ENCODE results near the gene PARVG.

The PARVG gene, protein sequence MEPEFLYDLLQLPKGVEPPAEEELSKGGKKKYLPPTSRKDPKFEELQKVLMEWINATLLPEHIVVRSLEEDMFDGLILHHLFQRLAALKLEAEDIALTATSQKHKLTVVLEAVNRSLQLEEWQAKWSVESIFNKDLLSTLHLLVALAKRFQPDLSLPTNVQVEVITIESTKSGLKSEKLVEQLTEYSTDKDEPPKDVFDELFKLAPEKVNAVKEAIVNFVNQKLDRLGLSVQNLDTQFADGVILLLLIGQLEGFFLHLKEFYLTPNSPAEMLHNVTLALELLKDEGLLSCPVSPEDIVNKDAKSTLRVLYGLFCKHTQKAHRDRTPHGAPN

DNA sequence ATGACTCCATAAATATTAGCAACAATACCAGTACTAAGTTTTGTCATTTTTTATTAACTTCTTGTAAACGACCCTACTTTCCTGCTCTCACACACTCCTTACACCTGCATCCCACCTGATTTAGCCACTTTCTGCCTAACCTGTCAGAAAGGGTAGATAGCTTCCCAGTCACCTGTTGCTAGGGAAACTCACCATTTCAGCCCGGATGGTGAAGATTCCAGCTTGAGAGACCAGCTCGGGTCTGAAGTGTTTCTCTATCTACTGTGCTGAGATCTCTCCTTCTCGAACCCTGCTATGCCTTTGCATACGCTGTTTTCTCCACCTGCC lies at the start of gene PARVG:
PARVG (plus strand) TSS at position 220 of the 327 bp plus-strand sequence. CDS start 2,405 bp downstream, outside the sequence.
- DNase-seq: no peak

DNA sequence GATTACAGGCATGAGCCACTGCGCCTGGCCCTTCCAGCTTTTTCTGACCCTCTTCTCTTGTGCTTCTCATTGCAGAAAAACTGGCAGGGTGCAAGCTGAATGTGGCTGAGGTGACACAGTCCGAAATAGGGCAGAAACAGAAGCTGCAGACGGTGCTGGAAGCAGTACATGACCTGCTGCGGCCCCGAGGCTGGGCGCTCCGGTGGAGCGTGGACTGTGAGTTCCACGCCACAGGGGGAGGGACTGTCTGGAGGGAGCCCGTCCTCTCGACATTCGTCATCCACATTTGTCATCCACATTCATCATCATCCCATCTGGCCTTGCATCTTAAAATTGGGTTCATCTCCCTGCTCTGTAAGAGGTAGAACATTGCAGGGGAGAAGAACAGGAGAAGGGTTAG lies 49.3 kb upstream of the PARVG start:
- DNase-seq: no peak

DNA sequence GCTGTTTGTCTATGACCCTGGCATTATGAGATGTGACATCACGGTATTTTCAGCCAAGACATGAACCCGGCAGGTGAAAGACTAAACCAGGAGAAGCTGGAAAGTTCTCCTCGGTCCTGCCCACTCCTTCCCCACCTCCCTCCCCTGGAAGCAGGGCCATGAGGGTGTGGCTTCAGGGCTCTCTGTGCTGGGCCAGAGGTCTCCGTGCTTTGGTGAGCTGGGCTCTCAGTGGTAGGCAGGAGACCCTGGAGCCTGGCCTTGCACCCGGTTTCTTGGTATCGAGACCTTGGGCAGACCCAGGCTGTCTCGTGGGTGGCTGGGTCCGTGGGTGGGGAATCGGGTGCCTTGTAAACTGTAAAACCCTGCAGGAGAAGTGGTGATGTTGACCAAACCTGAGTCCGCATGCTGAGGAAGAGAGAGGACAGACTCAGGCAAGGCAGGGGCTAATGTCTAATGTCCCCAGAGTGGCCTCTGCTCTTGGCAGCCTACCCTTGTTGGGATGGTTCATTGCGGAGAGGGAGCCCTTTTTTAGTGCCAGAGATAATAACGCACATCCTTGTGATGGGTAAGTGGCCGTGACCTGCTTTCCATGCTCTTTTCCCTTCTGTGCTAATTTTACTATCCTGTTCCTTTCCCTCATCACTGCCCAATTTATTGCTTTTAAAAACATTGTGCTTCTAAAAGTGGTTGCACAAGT lies 48.6 kb upstream of the PARVG start:
- no peak for DNase-seq

DNA sequence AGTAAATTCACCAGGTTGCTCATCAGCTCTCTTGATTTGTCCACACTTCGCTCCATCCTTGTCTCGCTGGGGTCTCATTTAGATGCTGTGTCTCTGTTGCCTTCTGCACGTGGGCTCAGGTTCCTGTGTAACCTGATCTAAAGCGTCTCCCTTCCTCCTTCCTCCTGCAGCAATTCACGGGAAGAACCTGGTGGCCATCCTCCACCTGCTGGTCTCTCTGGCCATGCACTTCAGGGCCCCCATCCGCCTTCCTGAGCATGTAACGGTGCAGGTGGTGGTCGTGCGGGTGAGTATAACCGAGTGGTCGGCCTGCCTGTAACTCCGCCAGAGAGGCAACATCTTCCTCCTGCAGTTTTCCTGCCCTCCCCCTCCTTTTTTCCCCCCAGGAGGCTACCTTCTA lies 48.0 kb upstream of the PARVG start:
- no peak for DNase-seq

DNA sequence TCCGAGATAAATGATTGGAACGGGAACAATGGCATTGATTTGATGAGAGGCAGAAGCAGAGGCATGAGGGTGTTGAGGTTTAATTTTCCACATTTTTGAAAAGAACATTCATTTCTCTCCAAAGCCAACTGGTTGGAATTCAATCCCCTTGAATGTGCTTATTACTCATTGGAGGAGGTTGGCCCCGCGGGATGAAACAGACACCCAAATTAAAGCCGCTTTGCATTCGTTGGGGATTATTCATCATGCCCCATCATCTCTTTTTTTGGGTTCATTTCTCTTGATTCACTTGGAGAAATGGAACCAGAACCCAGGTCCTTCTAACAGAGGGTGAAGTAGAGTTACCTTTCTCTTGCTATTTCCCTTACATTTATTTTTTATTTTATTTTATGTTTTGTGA lies 47.6 kb upstream of the PARVG start:
- no peak for DNase-seq

DNA sequence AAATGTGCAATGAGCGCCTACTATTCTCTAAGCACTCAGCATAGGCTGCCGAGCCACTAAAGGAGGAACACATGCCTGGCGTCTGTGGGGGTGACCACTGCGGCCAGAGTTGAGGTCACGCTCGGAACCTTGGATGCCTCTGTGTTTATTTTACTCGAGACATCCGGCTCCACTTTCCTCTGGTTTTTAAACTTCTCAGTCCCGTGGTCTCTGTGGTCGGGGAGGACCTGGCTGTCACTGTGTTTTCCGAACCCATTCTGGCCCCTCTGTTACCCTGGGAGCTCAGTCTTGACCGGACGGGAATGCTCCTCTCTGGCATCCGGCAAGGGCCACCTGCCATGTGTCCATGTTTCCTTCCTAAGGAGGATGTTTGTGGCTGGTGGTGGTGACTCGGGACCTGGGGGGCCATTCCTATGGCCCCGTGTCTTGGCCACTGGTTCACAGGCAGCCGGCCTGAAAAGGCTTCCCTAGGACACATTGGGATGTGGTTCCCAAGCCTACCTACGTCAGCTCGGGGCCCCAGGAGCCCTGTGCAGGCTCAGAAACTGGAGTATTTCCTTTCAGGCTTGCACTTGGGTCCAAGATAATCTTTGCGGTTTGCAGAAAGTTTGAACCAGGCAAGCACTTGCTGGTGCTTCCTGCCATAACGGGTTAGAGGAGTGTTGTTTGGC lies 46.7 kb upstream of the PARVG start:
- no peak for DNase-seq

DNA sequence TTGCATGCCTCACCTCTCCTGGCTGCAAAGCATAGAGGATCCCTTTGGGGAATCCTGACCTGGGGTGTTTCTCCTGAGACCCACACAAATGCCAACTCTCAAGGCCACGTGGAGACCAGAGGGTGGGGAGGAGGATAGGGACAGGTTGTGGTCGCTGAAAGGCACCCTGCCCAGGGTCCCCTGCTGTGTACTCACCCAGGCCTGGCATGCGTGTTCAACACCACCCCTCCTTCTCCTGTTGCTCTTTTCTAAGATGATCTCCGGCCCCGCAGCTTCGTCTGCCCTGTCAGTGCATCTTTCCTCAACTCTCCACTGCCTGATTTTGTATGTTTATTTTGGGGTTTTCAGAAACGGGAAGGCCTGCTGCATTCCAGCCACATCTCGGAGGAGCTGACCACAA lies 44.6 kb upstream of the PARVG start:
- no peak for DNase-seq

DNA sequence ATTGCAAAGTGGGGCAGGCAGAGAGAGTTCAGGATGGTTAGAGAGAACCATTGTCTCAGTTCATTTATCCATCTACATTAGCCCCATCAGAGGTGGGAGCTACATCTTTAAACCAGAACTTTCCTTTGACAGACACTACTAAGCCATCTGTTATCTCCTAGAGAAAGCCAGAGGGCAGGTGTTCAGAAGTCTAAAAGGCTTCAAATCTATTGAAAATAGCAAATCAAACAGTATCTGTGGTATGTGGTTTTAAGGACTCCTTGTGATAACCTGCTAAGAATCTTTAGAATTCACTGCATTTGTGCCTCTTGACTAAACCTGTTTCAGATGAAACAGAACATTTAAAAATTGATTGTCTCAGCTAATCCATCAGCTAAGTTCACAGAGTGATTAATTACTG lies 43.9 kb upstream of the PARVG start:
- no peak for DNase-seq

DNA sequence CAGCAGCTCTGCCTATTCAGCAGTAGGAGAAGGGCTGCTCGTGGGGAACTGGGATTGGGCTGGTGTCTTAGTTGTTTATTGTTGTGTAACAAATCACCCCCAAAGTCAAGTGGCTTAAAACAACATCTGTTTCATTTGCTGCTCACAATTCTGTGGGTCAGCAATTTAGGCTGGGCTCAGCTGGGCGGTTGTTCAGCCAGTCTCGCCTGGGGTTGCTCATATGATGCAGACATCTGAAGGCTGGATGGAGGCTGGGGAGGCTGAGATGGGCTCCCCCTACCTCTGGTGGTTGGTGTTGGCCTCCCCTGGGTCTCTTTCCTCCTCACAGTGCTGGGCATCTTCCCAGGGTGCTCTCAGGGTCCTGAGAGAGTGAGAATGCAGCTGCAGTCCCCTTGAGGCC lies 43.3 kb upstream of the PARVG start:
- DNase-seq: no peak

DNA sequence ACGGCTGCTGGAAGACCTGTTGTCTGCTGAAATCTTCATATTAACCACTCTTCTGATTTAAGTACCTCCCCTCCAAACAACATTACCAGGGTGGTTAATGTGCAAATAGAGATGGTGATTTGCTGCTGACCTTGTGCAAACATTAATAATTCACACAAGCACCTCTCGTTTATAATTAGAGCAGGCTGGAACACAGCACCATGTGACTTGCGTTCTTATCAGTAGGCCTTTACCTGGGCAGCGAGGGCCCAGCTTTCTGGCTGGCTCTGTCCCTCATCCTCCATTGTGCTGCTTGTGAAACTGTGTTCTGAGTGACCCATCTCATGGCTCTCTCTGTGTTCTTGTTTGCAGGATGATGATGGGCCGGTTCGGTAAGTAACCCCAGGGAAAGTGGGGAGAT lies 41.0 kb upstream of the PARVG start:
- DNase-seq: no peak

DNA sequence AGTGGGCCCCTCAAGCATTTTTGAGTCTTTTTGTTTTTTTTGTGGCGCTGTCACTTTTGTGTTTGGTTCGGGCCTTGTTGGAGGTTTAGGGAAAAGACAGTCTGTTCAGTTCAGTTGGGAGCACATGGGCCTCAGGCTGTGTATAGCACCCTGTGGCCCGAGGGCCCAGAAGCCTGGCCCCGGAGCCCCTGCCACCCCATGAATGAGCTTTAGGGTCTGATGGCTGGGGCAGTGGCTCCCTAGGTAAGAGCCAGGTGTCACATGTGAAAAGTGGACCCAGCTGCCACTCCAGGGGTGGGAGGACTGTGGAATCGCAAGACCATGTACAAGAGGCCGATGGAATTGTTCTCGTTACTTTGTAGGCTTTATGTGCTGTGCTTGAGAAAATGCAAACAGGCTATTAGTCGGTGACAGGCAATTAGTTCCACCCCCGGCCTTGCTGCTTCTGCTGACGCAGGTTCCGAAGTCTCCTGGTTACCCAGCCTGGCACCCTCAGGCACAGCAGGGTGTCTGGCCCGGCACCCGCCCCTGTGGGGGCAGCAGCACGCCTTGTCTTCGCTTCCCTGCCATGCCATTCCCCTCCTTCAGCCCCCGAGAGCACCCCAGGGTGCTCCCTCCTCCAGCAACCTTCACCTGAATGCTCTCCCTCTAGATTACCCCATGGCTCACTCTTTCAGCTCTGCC lies 38.2 kb upstream of the PARVG start:
- no peak for DNase-seq

DNA sequence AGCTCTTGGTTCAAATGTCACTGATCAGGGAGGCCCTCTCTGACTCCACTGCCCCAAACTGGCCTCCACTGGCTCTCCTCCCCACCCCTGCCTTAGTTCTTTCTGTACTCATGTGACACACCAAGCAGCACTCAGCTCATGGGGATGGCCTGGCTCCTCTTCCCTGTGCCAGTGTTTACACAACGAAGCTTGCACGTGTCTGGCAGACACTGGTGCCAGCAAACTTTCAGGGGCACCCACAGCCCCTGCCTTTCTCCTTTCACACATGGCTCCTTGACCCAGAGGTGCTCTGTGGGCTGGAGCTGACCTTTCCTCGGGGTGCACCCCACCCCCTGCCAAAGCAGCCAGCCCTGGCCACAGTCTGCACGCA lies 37.6 kb upstream of the PARVG start:
- no peak for DNase-seq

DNA sequence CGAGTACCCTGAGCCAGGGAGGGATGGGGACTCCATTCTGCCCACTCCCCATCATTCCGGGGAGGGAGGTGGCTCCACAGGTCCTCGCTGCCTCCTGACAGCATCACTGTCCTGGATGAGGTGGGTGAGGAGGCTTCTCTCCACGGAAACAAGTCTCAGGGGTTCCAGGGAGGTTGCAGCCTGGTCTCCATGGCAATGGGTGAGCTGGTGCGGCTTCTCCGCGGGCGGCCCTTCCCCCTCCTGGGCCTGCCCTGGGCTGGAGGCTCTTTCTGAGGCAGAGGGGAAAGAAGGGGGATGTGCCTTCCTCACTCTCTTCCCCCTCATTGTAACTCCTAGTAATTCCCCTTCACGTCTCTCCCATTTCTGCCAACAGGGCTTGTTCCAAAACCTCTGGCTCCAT lies 37.1 kb upstream of the PARVG start:
- DNase-seq: no peak

DNA sequence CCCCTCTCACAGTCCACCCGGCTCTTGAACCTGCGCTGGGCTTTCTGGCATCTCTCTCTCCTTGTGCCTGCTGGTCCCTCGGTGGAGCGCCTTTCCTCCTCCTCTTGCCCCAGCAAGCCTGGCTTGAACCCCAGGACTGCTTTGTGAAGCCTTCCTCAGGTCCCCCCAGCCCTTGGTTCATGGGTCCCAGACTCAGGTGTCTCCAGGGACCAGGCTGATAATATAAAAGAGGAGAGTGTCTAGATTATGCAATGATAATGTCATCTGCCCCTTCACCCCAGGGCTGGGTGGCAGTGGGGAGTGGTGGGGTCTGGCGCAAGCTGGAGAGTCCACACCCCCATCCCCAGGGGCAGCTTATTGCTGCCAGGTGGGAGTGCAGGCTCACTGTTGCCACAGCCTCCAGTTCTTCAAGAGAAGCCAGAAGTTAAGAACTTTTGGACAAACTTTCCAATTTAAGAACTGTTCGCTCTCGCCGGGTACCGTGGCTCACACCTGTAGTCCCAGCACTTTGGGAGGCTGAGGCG lies 36.6 kb upstream of the PARVG start:
- DNase-seq: no peak

DNA sequence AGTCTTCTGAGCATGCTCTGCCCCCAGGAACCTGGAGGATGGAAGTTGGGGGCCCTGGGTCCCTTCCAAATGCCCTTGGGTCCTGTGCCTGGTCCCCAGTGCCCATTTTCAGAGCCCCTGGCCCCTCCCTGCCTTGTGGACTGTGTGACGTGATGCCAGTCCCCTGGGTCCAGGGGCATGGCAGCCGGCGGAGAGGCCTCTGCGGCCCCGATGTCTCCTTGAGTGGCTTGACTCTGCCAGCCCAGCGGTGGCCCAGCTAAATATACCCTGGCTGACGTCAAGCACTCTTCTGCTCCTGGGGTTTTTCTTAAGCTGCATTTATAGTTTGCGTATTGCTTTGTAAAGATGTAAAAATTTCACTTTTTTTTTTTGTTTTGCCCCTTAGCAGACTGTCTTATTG lies 35.2 kb upstream of the PARVG start:
- DNase-seq: no peak

DNA sequence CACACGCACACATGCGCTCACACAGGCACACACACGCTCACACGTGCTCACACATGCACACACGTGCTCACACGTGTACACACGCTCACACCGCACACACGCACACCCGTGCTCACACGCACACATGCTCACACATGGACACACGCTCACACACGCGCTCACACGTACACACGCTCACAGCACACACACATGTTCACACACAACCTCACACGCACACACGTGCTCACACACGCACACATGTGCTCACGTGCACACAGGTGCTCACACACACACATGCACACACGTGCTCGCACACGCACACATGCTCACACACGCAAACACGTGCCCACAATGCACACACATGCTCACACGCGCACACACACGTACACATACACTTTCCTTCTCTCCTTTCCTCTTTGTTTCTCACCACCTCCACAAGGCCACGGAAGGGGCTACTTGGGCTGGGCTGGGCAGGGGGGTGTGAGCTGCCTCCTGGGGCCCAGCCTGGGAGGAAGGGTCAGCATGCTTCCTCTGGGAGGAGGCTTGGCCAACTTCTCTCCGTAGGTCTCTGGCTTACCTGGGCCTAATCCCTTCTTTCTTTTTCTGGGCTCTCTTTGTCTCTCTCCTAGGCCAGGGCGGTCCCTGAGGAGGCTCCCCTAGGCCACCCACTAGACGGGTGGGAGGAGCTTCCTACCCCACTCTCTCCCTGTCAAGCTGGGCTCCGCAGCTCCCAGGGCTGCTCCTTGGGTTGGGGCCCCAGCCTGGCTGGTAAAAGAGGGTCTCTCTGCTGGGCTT lies 34.5 kb upstream of the PARVG start:
- DNase-seq: no peak

DNA sequence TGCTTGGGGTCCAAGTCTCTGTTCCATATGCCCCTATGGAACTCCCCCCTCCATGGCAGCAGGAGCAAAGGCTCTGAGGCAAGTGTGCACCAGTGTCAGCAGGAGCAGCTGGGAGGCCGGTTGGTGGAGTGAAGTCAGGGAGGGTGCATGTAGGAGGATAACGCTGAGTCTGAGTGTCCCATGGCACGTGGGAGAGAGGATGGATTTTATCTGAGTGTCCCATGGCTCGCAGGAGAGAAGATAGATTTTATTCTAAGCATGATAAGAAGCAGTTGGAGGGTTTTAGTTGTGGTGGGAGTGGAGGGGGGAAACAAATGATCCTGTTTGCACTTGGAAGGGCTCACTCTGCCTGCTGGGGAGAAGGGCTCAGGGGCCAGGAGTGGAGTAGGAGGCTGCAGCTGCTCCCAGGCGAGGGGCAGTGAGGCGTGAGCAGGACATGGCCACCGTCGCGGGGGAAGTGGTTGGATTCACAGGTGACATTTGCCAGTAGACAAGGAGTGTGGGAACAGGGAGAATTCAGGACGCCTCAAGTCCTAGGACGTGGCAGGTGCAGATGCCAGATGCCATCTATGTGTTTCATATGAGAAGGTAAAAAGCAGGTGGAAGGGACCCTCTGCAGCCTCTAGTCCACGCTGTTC lies 33.6 kb upstream of the PARVG start:
- DNase-seq: no peak

DNA sequence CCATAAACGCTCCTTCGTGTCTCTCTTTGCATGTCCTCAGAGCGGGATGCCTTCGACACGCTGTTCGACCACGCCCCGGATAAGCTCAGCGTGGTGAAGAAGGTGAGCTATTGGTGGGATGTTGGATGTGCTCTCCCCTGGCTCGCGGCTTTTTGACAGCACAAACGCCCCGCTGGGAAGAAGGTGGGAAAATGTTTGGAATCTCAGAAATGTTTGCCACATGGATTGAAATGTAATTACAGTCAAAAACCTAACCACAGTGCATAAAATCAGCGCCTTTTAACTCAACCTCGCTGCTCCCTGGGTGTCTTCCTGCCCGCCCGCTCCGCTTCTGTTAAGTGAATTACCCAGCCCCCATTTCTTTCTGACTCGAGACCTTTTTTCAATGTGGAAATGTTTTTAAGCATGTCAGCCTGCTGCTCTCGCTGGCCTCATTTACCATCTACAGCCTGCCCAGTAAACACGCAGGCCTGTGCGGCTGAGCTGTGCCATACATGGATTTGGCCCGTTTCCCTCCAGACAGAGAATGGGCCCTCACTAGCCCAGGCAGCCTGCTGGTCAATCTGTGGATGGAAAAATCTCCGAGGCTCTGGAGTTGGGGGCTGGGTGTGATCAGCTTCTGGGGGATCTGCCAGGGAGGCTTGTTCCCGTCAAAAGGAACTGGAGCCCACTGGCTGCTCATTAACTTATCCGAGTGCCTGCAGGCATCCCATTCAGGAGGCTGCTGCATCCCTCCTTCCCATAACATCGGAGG lies 32.7 kb upstream of the PARVG start:
- DNase-seq: no peak

DNA sequence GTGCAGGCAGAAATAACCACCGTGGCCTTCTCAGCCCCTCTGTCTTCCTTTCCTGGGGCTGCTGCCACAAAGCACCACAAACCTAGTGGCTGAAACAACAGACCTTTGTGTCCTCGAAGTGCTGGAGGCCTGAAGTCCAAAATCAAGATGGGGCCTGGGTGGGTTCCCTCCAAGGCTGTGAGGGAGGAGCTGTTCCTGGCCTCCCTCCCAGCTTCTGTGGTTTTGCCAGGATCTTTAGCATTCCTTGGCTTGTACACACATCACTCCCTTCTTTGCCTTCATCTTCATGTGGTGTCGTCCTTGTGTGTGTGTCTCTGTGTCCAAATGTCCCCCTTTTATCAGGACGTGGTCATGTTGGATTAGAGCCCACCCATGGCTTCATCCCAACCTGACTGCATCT lies 29.0 kb upstream of the PARVG start:
- no peak for DNase-seq

DNA sequence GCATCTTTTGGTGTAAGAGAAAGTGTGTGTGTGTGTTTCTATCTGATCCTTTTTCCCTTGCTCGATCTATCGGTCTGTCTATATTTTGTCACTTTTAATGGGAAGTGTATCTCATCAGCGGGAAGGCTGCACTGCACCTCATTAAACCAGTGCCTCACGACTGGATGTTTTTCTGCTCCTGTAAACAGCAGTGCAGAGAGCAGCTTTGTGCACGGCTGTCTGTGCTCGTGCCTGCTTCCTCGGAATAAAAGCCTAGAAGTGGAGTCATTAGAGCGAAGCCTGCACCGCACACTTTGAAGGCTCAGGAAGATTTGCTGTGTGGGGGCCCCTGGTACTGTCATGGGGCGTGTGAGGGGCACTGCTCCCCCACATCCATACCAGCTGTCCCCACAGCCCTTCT lies 27.0 kb upstream of the PARVG start:
- DNase-seq: no peak

DNA sequence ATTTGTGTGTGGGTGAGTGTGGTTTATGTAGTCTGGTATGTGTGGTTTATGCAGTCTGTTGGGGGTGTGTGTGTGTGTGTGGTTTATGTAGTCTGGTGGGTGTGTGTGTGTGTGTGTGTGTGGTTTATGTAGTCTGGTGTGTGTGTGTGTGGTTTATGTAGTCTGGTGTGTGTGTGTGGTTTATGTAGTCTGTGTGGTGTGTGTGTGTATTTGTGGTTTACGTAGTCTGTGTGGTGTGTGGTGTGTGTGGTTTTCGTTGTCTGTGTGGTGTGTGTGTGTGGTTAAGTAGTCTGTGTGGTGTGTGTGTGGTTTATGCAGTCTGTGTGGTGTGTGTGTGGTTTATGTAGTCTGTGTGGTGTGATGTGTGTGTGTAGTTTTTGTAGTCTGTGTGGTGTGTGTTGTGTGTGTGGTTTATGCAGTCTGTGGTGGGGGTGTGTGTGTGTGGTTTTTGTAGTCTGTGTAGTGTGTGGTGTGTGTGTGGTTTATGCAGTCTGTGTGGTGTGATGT lies 26.2 kb upstream of the PARVG start:
- no peak for DNase-seq
